ENCODE measurements around the gene ADAMTSL2. TPM values are rescaled to one million over a fixed set of nuclear protein-coding genes. Genes with fewer than 3 reads are reported as not detected.

ADAMTSL2 gene
- total and polyA plus RNA-seq, 4 donors: 0.38 to 20.9 (median 1.9) TPM; not detected in 1

- Histone ChIP-seq H3K9me3 (ENCODE audit: control insufficient read depth, low read length) (no peaks in the 10 kb centered on the region), H3K4me1 (ENCODE audit: control insufficient read depth in 1 of 2, insufficient read depth in 2 of 2, low read length in 2 of 2) (no peaks in the 10 kb centered on the region), H3K4me3 (ENCODE audit: low read length in 2 of 2) (no peak overlapping the region), H3K36me3 (ENCODE audit: control insufficient read depth in 1 of 2, insufficient read depth in 2 of 2, low read length in 1 of 2) (no peaks in the 10 kb centered on the region), H3K27me3 (ENCODE audit: control insufficient read depth in 1 of 2, insufficient read depth in 2 of 2, low read length in 1 of 2) (no peaks in the 10 kb centered on the region), H3K27ac (ENCODE audit: low read depth in 1 of 2, low read length in 2 of 2) (no peak overlapping the region)
- intact Hi-C loops (cut with DNase I): no loop called here
- DNase-seq (peak in 1 of 2 donors; percentile 68), ATAC-seq (ENCODE audit: low FRiP score) (no peak)
- 55 to 59% methylated on average over 14 of the region's 14 CpGs for WGBS, 2 donors
Measured at GRCh38 chr9:133604856-133605255, 70.4 kb downstream of the ADAMTSL2 start.

GRCh38 chr9:133605446-133605845 lies 70.9 kb downstream of the ADAMTSL2 start:
- Histone ChIP-seq H3K27ac (ENCODE audit: low read depth in 1 of 2, low read length in 2 of 2) (no peak overlapping the region), H3K4me1 (ENCODE audit: control insufficient read depth in 1 of 2, insufficient read depth in 2 of 2, low read length in 2 of 2) (no peaks in the 10 kb centered on the region), H3K4me3 (ENCODE audit: low read length in 2 of 2) (no peak overlapping the region), H3K27me3 (ENCODE audit: control insufficient read depth in 1 of 2, insufficient read depth in 2 of 2, low read length in 1 of 2) (no peaks in the 10 kb centered on the region), H3K36me3 (ENCODE audit: control insufficient read depth in 1 of 2, insufficient read depth in 2 of 2, low read length in 1 of 2) (no peaks in the 10 kb centered on the region), H3K9me3 (ENCODE audit: control insufficient read depth, low read length) (no peaks in the 10 kb centered on the region)
- WGBS, 2 donors: 81 to 82% methylated on average over 17 of the region's 17 CpGs
- intact Hi-C loops (cut with DNase I): no loop called here
- DNase-seq (peak in 1 of 2 donors; percentile 59), ATAC-seq (ENCODE audit: low FRiP score) (no peak)

GRCh38 chr9:133605856-133606707 lies 71.6 kb downstream of the ADAMTSL2 start:
- intact Hi-C loops (cut with DNase I): no loop called here
- Histone ChIP-seq H3K4me3 (ENCODE audit: low read length in 2 of 2) (no peak overlapping the region), H3K9me3 (ENCODE audit: control insufficient read depth, low read length) (no peaks in the 10 kb centered on the region), H3K27me3 (ENCODE audit: control insufficient read depth in 1 of 2, insufficient read depth in 2 of 2, low read length in 1 of 2) (no peaks in the 10 kb centered on the region), H3K36me3 (ENCODE audit: control insufficient read depth in 1 of 2, insufficient read depth in 2 of 2, low read length in 1 of 2) (no peaks in the 10 kb centered on the region), H3K4me1 (ENCODE audit: control insufficient read depth in 1 of 2, insufficient read depth in 2 of 2, low read length in 2 of 2) (no peaks in the 10 kb centered on the region), H3K27ac (ENCODE audit: low read depth in 1 of 2, low read length in 2 of 2) (no peak overlapping the region)
- WGBS, 2 donors: 62 to 65% methylated on average over 15 to 16 of the region's 16 CpGs
- peak in 1 of 2 donors; percentile 50 for DNase-seq
- ATAC-seq (ENCODE audit: low FRiP score): no peak

GRCh38 chr9:133606708-133607025 lies 72.2 kb downstream of the ADAMTSL2 start:
- ATAC-seq (ENCODE audit: low FRiP score) (no peak), DNase-seq (peak in 1 of 2 donors; percentile 43)
- H3K27ac ChIP-seq (ENCODE audit: low read depth in 1 of 2, low read length in 2 of 2): no peak overlapping the region
- H3K36me3 ChIP-seq (ENCODE audit: control insufficient read depth in 1 of 2, insufficient read depth in 2 of 2, low read length in 1 of 2): no peaks in the 10 kb centered on the region
- H3K4me3 ChIP-seq (ENCODE audit: low read length in 2 of 2): no peak overlapping the region
- no peaks in the 10 kb centered on the region for H3K4me1 ChIP-seq (ENCODE audit: control insufficient read depth in 1 of 2, insufficient read depth in 2 of 2, low read length in 2 of 2)
- no peaks in the 10 kb centered on the region for H3K27me3 ChIP-seq (ENCODE audit: control insufficient read depth in 1 of 2, insufficient read depth in 2 of 2, low read length in 1 of 2)
- intact Hi-C loops (cut with DNase I): no loop called here
- 38 to 39% methylated on average over 8 of the region's 8 CpGs for WGBS, 2 donors
- no peaks in the 10 kb centered on the region for H3K9me3 ChIP-seq (ENCODE audit: control insufficient read depth, low read length)

- no peaks in the 10 kb centered on the region for H3K9me3 ChIP-seq (ENCODE audit: control insufficient read depth, low read length)
- no peaks in the 10 kb centered on the region for H3K36me3 ChIP-seq (ENCODE audit: control insufficient read depth in 1 of 2, insufficient read depth in 2 of 2, low read length in 1 of 2)
- WGBS, 2 donors: 39 to 45% methylated on average over 7 of the region's 7 CpGs
- no peak overlapping the region for H3K27ac ChIP-seq (ENCODE audit: low read depth in 1 of 2, low read length in 2 of 2)
- peak in 1 of 2 donors; percentile 40 for DNase-seq
- intact Hi-C loops (cut with DNase I): no loop called here
- H3K27me3 ChIP-seq (ENCODE audit: control insufficient read depth in 1 of 2, insufficient read depth in 2 of 2, low read length in 1 of 2): no peaks in the 10 kb centered on the region
- H3K4me1 ChIP-seq (ENCODE audit: control insufficient read depth in 1 of 2, insufficient read depth in 2 of 2, low read length in 2 of 2): no peaks in the 10 kb centered on the region
- ATAC-seq (ENCODE audit: low FRiP score): no peak
- no peak overlapping the region for H3K4me3 ChIP-seq (ENCODE audit: low read length in 2 of 2)
Measured at GRCh38 chr9:133607381-133607780, 72.9 kb downstream of the ADAMTSL2 start.

- H3K27me3 ChIP-seq (ENCODE audit: control insufficient read depth in 1 of 2, insufficient read depth in 2 of 2, low read length in 1 of 2): no peaks in the 10 kb centered on the region
- H3K9me3 ChIP-seq (ENCODE audit: control insufficient read depth, low read length): no peaks in the 10 kb centered on the region
- no peak for ATAC-seq (ENCODE audit: low FRiP score)
- DNase-seq: peak in 1 of 2 donors; percentile 25
- H3K4me1 ChIP-seq (ENCODE audit: control insufficient read depth in 1 of 2, insufficient read depth in 2 of 2, low read length in 2 of 2): no peaks in the 10 kb centered on the region
- intact Hi-C loops (cut with DNase I): no loop called here
- 71% methylated on average over 8 of the region's 8 CpGs for WGBS, 2 donors
- H3K36me3 ChIP-seq (ENCODE audit: control insufficient read depth in 1 of 2, insufficient read depth in 2 of 2, low read length in 1 of 2): no peaks in the 10 kb centered on the region
- H3K27ac ChIP-seq (ENCODE audit: low read depth in 1 of 2, low read length in 2 of 2): no peak overlapping the region
- no peak overlapping the region for H3K4me3 ChIP-seq (ENCODE audit: low read length in 2 of 2)
Measured at GRCh38 chr9:133607976-133608375, 73.5 kb downstream of the ADAMTSL2 start.

- DNase-seq (no peak), ATAC-seq (ENCODE audit: low FRiP score) (no peak)
- Histone ChIP-seq H3K36me3 (ENCODE audit: control insufficient read depth in 1 of 2, insufficient read depth in 2 of 2, low read length in 1 of 2) (no peaks in the 10 kb centered on the region), H3K27me3 (ENCODE audit: control insufficient read depth in 1 of 2, insufficient read depth in 2 of 2, low read length in 1 of 2) (no peaks in the 10 kb centered on the region), H3K4me3 (ENCODE audit: low read length in 2 of 2) (no peak overlapping the region), H3K9me3 (ENCODE audit: control insufficient read depth, low read length) (no peaks in the 10 kb centered on the region), H3K4me1 (ENCODE audit: control insufficient read depth in 1 of 2, insufficient read depth in 2 of 2, low read length in 2 of 2) (no peaks in the 10 kb centered on the region), H3K27ac (ENCODE audit: low read depth in 1 of 2, low read length in 2 of 2) (no peak overlapping the region)
- intact Hi-C loops (cut with DNase I): no loop called here
- 75 to 78% methylated on average over 7 of the region's 7 CpGs for WGBS, 2 donors
Measured at GRCh38 chr9:133608382-133608781, 73.9 kb downstream of the ADAMTSL2 start.

GRCh38 chr9:133608889-133609288 lies 74.4 kb downstream of the ADAMTSL2 start:
- no peaks in the 10 kb centered on the region for H3K27me3 ChIP-seq (ENCODE audit: control insufficient read depth in 1 of 2, insufficient read depth in 2 of 2, low read length in 1 of 2)

More at GRCh38 chr9:133608889-133609288, 74.4 kb downstream of the ADAMTSL2 start:
- no peak overlapping the region for H3K27ac ChIP-seq (ENCODE audit: low read depth in 1 of 2, low read length in 2 of 2)
- 8 to 10% methylated on average over 27 to 41 of the region's 41 CpGs for WGBS, 2 donors
- ATAC-seq (ENCODE audit: low FRiP score) (no peak), DNase-seq (peak in 1 of 2 donors; percentile 70)
- intact Hi-C loops (cut with DNase I): no loop called here
- H3K9me3 ChIP-seq (ENCODE audit: control insufficient read depth, low read length): no peaks in the 10 kb centered on the region
- H3K4me3 ChIP-seq (ENCODE audit: low read length in 2 of 2): no peak overlapping the region
- H3K4me1 ChIP-seq (ENCODE audit: control insufficient read depth in 1 of 2, insufficient read depth in 2 of 2, low read length in 2 of 2): no peaks in the 10 kb centered on the region
- no peaks in the 10 kb centered on the region for H3K36me3 ChIP-seq (ENCODE audit: control insufficient read depth in 1 of 2, insufficient read depth in 2 of 2, low read length in 1 of 2)

Data from aorta (tissue), 5 donors.